Measurements from ENCODE around the gene EFL1. TPM values are rescaled to one million over a fixed set of nuclear protein-coding genes. Genes with fewer than 3 reads are reported as not detected.

Gene EFL1
- total and polyA plus RNA-seq, 2 of the 4 experiments (the other 2 are of a cell fraction) = 10.1 to 24.6 TPM

GRCh38 chr15:82128401-82129148, 134.0 kb downstream of the EFL1 start:
- peak overlapping the region; percentile 92 for H4K91ac ChIP-seq (ENCODE audit: insufficient read depth, low read depth, low read length)
- peak overlapping the region; percentile 6 for H2AFZ ChIP-seq (replicated peaks; ENCODE audit: low read length, poor library complexity)
- H3K4me1 ChIP-seq (ENCODE audit: control insufficient read depth, insufficient read depth, low read length) = peaks cover 26% of the 10 kb centered on the region
- peaks cover 5 to 28% of the 10 kb centered on the region in 2 experiments; a peak in 3 of 4 replicates for H3K79me1 ChIP-seq (ENCODE audit: low read depth in 1 of 2, low read length in 2 of 2)
- POLR2A ChIA-PET (ENCODE audit: unreplicated experiment) = no interaction called here
- H3K9ac ChIP-seq (ENCODE audit: low read depth, low read length) = no peak overlapping the region
- intact Hi-C loops (cut with micrococcal nuclease) (no loop called here), in situ Hi-C loops (cut with MboI; ENCODE audit: low sequenced_read_pairs) (no loop called here), dilution Hi-C loops (cut with HindIII; ENCODE audit: low sequenced_read_pairs, unreplicated experiment) (no loop called here)
- BruUV-seq (replicated peaks) = no TSS peak
- peak overlapping the region; percentile 68 to 79 for H4K8ac ChIP-seq (ENCODE audit: low read depth in 2 of 2, low read length in 2 of 2)
- H2BK5ac ChIP-seq (ENCODE audit: low read depth, low read length, poor library complexity, severe bottlenecking) = peak overlapping the region; percentile 95
- ATAC-seq (ENCODE audit: low read depth) (no peak), DNase-seq (peak; percentile 56)
- peak overlapping the region; percentile 95 for H3K18ac ChIP-seq (ENCODE audit: low read depth, low read length)
- peak overlapping the region; percentile 75 for H3K4ac ChIP-seq (ENCODE audit: low read depth, low read length)
- H3K14ac ChIP-seq (replicated peaks; ENCODE audit: low read depth, low read length) = peak overlapping the region; percentile 70
- H3K4me2 ChIP-seq (ENCODE audit: low read depth, low read length) = no peak overlapping the region; the same call in 1 of the 2 replicates
- no peaks in the 10 kb centered on the region for H3K9me3 ChIP-seq (ENCODE audit: control insufficient read depth, insufficient read depth, low read length)
- H3K36me3 ChIP-seq (ENCODE audit: control insufficient read depth, insufficient read depth, low read length) = no peaks in the 10 kb centered on the region
- no peak for TF ChIP-seq SMC3 (IDR thresholded peaks at IDR 0.05; ENCODE audit: low read depth, low read length)
- TF ChIP-seq CEBPB (IDR thresholded peaks at IDR 0.05; ENCODE audit: low read depth, low read length) = peak; percentile 50; the same call in 1 of the 2 replicates
- H3K27me3 ChIP-seq (ENCODE audit: control insufficient read depth, insufficient read depth, low read length) = no peaks in the 10 kb centered on the region
- peak overlapping the region; percentile 76 for H2BK20ac ChIP-seq (ENCODE audit: low read depth, low read length)
- peak overlapping the region; percentile 85 for H2BK120ac ChIP-seq (ENCODE audit: low read depth, low read length)
- peak overlapping the region; percentile 66 for H3K23ac ChIP-seq (ENCODE audit: low read depth, low read length)
- peak overlapping the region; percentile 93 for H4K5ac ChIP-seq (ENCODE audit: low read depth, low read length)
- peaks cover 27% of the 10 kb centered on the region for H3K9me1 ChIP-seq (ENCODE audit: insufficient read depth, low read length)
- no peak overlapping the region for H3K4me3 ChIP-seq (ENCODE audit: insufficient read depth, low read depth, low read length)
- peak overlapping the region; percentile 93 for H2BK15ac ChIP-seq (ENCODE audit: low read depth, low read length)
- H3K56ac ChIP-seq (ENCODE audit: extremely low read depth, insufficient read depth, low read length) = peak overlapping the region; percentile 44; the same call in 1 of the 2 replicates
- no peaks in the 10 kb centered on the region for H4K20me1 ChIP-seq (ENCODE audit: insufficient read depth, low read length)
- WGBS, 2 experiments (ENCODE audit: extremely low coverage in 2 of 2, insufficient read length in 1 of 2) = 43% methylated on average over 1 of the region's 5 CpGs; no CpG with 5 or more reads in 1 of the 2 experiments
- CTCF ChIA-PET = no interaction called here
- H2AK5ac ChIP-seq (ENCODE audit: low read depth, low read length) = peak overlapping the region; percentile 73
- H2AK9ac ChIP-seq (replicated peaks; ENCODE audit: low read depth, low read length, poor library complexity) = peak overlapping the region; percentile 72
- H3K27ac ChIP-seq (ENCODE audit: insufficient read depth, low read length) = peak overlapping the region; percentile 29; the same call in 1 of the 2 replicates
